Endometrium (tissue), 2 donors: ENCODE results near the gene USP21.

Experiments used
- FAIRE-seq: peaks from 2 replicates; lab custom pipeline; 2012; peaks lifted over from hg19 to GRCh38; lab: Jason Lieb, UNC
- donor health status: control.
- donor health status: control.

The USP21 gene

GRCh38 chr1:161172349-161172748, 13.0 kb downstream of the USP21 start:
- FAIRE-seq, result no peak

DNA sequence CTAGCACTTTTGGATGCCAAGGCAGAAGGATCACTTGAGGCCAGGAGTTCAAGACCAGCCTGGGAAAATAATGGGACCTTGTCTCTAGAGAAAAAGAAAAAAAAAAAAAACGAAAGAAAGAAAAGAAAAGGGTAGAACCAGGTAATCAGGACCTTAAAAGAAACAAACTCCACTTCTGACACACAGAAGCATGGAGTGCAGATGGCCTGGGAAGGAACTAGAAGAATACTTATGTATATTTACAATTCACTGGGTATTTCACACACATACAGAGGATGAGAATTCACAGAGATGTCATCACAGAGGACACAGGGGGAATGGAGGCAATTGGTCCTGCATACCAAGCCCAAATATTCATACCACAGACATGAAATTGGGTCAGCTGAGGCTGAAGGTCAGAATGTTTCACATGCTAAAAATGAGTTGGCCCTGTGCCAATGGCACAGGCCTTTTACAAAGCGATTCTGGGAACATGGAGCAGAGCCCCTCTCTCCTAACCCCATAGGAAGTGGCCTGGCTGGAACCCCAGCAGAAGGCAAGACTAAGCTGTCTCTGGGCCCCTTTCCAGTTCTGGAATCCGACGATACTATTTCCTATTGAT, 13.6 kb downstream of the USP21 start:
- FAIRE-seq, result no peak

DNA sequence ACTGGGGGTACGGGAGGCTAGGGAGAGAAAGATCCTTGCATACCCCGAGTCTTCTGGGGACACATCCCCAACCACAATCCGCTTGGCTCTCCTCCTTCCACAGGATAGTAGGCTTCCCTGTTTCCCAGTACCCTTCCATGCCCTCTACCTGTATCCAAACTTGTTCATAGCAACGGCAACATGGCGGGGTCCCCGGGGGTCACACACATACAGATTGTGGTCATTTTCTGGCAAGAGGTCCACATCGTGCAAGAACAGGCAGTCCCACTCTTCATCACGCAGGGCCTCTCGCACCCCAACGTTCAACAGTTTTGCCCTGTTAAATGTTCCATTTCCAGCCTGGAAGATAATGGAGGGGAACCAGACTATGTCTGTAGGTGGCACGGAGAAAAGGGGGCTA, 14.4 kb downstream of the USP21 start:
- FAIRE-seq, result no peak

- FAIRE-seq, result no peak
These were observed 15.6 kb downstream of the USP21 start for GRCh38 chr1:161174911-161175310.

GRCh38 chr1:161175771-161176453, 16.6 kb downstream of the USP21 start:
- no peak for FAIRE-seq

GRCh38 chr1:161176468-161177111, 17.3 kb downstream of the USP21 start:
- FAIRE-seq, result no peak

- FAIRE-seq, result no peak
These were observed 18.0 kb downstream of the USP21 start, which contains the start of gene B4GALT3 for GRCh38 chr1:161177112-161177935. TSS of gene B4GALT3 (minus strand) at chr1:161177507. CDS start at chr1:161176060, 1,447 bp downstream.

DNA sequence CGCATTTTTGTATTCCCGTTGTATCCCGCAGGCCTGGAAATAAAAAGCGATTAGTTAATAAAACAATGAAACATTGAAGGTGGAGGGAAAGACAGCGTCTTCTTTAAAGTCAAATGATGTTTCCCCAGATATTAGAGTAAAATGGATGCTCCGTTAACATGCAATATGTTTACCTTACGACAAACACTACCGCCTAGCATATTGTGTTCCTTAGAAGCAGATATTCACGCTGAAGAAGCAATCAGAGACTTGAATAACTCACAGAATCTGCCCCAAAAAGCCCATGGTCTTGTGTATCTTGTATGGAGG, 18.6 kb downstream of the USP21 start:
- FAIRE-seq, result no peak

DNA sequence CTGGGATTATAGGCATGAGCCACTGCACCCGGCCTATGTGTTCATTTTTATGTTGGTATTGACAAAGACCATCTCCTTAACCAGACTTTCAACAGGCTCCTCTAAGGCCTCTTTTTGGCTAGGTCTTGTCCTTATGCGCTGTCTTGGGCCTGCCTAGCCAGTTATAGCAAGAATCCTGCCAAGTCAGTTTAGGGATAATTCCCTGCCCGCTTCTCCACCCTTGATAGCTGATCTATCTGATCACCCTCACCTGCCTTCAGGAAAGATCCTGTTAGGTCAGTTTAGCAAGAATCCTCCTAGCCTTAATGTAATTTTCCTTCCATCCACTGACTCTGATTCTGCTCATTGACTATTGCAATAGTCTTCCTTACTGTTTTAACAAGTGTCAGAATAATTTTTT, 20.4 kb downstream of the USP21 start:
- FAIRE-seq, result no peak

DNA sequence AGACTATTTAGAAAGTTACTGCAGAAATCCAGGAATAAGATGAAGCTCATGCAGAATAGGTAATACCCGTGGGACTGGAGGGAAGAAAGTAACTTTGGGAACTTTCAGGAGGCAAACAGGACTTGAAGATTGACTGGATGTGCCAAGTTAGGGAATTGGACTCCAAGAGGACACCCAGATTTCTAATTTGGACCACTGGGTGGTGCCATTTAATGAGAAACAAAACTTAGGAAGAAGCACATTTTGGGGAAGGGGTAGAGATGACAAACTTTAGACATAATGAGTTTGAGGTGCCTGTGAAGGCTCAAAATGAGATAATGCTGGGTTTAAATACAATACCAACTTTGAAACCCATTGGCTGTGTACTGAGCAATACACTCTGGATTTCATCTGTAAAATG, 21.3 kb downstream of the USP21 start:
- no peak for FAIRE-seq

DNA sequence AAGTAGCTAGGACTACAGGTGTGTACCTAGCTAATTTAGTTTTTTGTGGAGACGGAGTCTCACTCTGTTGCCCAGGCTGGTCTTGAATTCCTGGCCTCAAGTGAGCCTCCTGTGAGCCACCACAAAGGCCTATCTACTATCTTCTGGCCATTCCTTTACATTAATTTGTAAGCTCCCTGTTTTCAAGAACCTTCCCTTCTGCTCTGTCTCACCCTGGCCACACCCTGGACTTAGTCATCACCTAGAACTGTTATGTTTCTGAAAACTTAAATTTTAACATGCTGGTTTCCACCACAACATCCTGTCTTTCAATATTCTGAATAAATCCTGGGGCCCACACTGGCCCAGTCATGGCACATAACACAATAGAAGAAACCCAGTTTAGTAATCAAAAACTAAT, 22.9 kb downstream of the USP21 start:
- no peak for FAIRE-seq

- no peak for FAIRE-seq
These were observed 26.0 kb downstream of the USP21 start for GRCh38 chr1:161185282-161185682.

DNA sequence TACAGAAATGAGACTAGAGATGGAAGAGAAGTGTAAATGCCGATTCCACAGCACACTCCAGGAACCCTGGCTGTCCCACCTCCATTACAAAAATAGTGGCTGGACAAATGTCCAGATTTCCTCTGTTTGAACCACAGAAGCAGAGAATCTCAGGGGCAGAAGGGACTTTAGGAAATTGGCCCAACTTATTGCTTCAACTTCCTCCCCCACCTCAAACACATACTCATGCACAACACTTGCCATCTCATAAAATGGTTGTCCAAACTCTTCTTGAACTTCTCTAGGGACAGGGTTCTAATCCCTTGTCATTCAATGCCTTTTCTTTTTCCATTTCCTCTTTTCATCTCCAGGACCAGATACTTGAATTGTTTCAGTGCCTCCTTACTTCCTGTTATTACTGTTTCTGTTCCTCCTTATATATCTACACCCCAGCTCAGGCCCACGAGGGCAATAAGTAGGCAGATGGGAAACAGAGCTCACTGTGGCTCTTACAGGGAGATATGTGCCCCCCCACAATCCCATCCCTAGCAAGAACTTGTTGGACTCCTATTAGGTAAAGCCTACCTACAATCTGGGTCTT, 26.5 kb downstream of the USP21 start:
- no peak for FAIRE-seq

DNA sequence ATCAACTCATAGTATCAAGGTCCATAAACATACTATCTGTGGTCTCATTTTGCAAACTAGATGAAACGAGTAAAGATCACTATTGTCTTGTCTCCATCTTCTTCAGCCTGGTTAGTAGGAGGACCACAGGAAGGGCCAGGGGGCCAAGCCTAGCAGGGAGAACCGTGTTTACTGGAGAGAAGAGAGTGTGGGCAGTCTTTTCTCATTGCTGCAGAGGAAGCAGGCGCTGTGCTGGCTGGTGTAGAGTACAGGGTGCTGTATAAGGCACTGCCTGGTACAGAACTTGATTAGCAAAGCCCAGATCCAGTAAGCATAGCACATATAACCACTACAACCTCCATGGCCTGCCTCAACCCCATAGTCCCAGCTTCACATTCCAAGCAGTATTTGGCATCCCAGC, 28.0 kb downstream of the USP21 start:
- FAIRE-seq, result no peak

GRCh38 chr1:161188381-161188780, 29.1 kb downstream of the USP21 start:
- no peak for FAIRE-seq

GRCh38 chr1:161189036-161189435, 29.7 kb downstream of the USP21 start:
- no peak for FAIRE-seq

DNA sequence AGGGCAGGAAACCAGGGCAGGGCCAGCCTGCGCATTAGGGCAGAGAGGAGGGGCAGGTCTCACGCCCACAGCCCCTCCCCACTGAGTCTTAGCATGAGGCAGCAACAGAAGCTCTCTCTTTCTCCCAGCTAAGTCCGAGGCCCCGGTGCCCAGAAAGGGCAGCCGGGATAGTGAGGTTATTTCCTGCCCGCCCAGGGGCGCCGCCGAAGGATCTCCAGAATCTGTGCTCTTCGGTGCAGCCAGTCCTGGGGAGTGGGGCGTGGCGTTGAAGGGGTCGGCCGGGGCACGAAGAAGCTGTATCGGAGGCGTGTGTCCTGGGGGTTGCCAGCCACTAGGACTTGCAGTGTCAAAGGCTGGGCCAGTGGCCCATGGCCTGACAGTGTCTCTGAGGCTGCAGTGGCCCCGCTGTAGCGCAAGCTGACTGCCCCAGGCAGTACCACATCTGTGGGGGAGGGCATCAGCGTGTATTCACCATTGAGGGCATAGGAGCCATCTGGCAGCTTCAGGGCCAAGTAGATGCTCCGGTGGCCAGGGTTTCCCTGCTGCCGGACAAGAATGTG, 31.7 kb downstream of the USP21 start:
- FAIRE-seq, result no peak

DNA sequence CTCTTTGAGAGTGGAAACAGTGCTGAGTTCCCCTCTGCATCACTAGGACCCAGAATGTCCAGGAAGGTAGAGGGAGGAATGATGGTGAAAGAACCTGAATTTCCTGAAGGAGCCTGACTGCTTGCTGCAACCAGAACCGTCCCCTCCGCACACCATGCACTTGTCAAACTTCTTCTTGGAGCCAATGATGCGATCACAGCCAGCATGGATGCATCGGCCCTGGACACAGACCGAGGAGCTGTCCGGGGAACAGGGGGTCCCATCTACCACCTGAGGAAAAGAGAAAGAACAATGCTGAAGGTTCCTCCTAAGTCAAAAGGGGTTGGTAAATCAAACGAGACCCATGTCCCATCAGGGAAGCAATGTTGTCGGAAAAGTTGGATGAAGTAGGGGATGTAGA, 32.7 kb downstream of the USP21 start:
- FAIRE-seq, result no peak

DNA sequence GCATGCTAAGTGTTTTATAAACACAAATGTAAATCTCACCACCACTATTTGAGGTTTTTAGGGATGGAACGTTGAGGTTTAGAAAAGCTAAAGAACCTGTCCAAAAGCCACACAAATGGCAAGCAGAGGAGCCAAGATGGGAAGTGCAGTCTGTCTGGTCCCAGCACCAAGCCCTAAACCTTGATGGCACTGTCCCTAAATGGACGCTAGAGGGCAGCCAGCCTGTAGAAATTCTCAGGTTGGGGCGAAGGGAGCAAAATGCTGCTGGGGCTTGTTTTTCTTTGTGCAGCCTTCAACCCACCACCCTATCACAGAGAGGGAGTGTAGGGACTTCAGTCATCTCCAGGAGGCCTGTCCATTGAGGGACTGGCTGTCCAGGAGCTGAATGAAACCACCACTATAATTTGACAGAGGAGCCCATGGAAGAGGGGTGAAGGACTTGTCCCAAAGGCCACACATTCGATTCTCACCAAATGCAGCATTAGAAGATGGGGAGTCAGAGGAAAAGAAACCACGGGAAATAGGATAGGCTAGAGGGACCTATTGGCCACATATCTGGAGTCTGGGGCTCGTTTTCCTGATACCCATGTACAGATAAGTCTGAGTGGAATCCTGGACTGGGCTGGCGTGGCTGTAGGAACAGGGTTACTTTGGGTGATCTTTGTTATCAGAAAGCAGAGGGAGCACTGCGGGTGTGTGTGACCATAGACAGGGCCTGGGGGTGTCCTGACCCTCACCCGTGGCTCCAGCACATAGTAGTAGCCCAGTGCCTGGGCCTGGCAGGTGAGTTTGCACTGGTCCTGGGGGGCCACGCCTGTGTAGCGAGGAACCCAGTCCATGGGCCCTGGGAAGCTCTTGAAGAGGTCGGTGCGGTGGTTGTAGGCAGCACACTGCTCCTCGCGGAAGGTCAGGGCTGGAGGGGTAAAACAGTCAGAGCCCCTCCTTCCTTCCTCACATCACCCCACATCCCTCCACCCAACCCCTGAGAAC, 33.5 kb downstream of the USP21 start:
- FAIRE-seq, result no peak

DNA sequence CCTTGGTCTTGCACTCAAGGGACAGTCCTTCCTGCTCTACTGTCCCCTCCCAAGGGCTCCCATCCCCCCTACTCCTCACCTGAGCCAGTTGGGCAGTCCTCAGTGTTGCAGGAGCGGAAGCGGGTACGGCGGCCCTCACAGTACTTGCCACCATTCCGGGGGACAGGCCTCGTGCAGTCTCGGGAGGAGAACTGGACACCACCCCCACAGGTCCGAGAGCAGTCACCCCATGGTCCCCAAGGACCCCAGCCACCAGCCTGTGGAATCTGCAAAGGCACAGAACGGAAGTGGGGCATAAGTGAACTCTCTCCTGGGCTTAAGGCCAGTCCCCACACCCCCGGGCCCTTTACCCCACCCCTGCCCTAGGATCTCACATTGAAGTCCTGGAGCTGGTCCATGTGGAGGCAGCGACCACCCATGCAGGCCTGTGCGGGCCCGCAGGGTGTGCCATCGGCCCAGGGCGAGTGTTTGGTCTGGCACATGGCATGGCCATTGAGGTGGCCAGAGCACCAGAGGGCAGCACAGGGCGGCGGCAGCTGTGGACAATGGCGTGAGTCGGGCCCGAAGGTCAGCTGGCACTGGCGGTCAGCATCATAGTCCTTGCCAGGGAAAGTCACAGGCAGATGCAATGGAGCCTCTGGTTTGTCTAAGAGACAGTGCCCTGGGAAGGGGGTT, 34.4 kb downstream of the USP21 start:
- no peak for FAIRE-seq
